M059J (cell line): ENCODE data around the gene GGA2. TPM values are rescaled to one million over a fixed set of nuclear protein-coding genes. Genes with fewer than 3 reads are reported as not detected.
"Not testable (repeated sequence)": the region's sequence is repeated elsewhere in the genome, so short reads cannot be mapped to it uniquely, and the experiment has no call there.

Experiments used
- DNase-seq: peaks from one replicate; pipeline ENCODE4 v3.0.0-alpha.2; 2012; ENCODE audit warnings: low read depth
- total RNA-seq: library from RNA; depleted of rRNA; stranded (reverse); fragments of >200 nt; shearing (Covaris generic); gene quantifications from 2 replicates; pipeline ENCODE4 v1.2.3, GENCODE V29; 2014

Gene GGA2
- total RNA-seq, 1 experiment from 2014 or later: 19.3 TPM

GRCh38 chr16:23524886-23525285 lies 14.6 kb upstream of the GGA2 start:
- no peak for DNase-seq

GRCh38 chr16:23523876-23524385 lies 13.6 kb upstream of the GGA2 start:
- DNase-seq: no peak

- DNase-seq: no peak
Observed at GRCh38 chr16:23523321-23523720, 13.0 kb upstream of the GGA2 start.

GRCh38 chr16:23521965-23522364 lies 11.7 kb upstream of the GGA2 start:
- no peak for DNase-seq

GRCh38 chr16:23521037-23521743 lies 10.9 kb upstream of the GGA2 start:
- no peak for DNase-seq

- no peak for DNase-seq
Observed at GRCh38 chr16:23520500-23520899, 10.2 kb upstream of the GGA2 start.

GRCh38 chr16:23519282-23519681 lies 9.0 kb upstream of the GGA2 start:
- no peak for DNase-seq

GRCh38 chr16:23518435-23518891 lies 8.2 kb upstream of the GGA2 start:
- no peak for DNase-seq

GRCh38 chr16:23516366-23517137 lies 6.3 kb upstream of the GGA2 start:
- no peak for DNase-seq

GRCh38 chr16:23515881-23516280 lies 5.6 kb upstream of the GGA2 start:
- DNase-seq: no peak

GRCh38 chr16:23514381-23515152 lies 4.3 kb upstream of the GGA2 start:
- DNase-seq: no peak

GRCh38 chr16:23512168-23512695 lies 1.9 kb upstream of the GGA2 start:
- DNase-seq: no peak

GRCh38 chr16:23511731-23512130 lies 1.4 kb upstream of the GGA2 start:
- no peak for DNase-seq

- DNase-seq: not testable (repeated sequence)
Observed at GRCh38 chr16:23510915-23511270, 599 bp upstream of the GGA2 start.

GRCh38 chr16:23509782-23510163 lies 521 bp downstream of the GGA2 start:
- DNase-seq: peak; percentile 50

- DNase-seq: no peak
Observed at GRCh38 chr16:23509441-23509754, 896 bp downstream of the GGA2 start.

GRCh38 chr16:23508589-23509440 lies 1.5 kb downstream of the GGA2 start:
- no peak for DNase-seq

- DNase-seq: no peak
Observed at GRCh38 chr16:23506606-23506994, 3.7 kb downstream of the GGA2 start.

GRCh38 chr16:23505671-23506605 lies 4.4 kb downstream of the GGA2 start:
- peak; percentile 28 for DNase-seq

GRCh38 chr16:23505180-23505665 lies 5.1 kb downstream of the GGA2 start:
- DNase-seq: no peak
